Lung (tissue), 12 donors: ENCODE measurements around the gene PLEK. TPM values are rescaled to one million over a fixed set of nuclear protein-coding genes. Genes with fewer than 3 reads are reported as not detected.

Experiments used
- ATAC-seq: fragments of 200-7000 bp; cut with Tn5 transposase; one replicate; pipeline ENCODE4 v1.9.1; 2020; ENCODE audit warnings: moderate number of reproducible peaks; ENCODE audit not compliant: insufficient read depth, low FRiP score
- DNase-seq, 3 donors: peaks; one replicate each; pipeline ENCODE4 v3.0.0-alpha.2; 2013 to 2017
- H3K27ac ChIP-seq, 2 donors: one replicate each; pipeline ENCODE4 v1.5.1; 2013; ENCODE audit warnings: mild to moderate bottlenecking in 2 of 2, moderate library complexity in 2 of 2, control low read depth in 1 of 2, inconsistent platforms in 1 of 2, low read depth in 1 of 2, low read length in 1 of 2
- H3K27me3 ChIP-seq, 3 donors: one replicate each; pipeline ENCODE4 v1.5.1; 2013; ENCODE audit warnings: low read length in 2 of 3; ENCODE audit not compliant: control insufficient read depth in 3 of 3, insufficient read depth in 3 of 3
- H3K36me3 ChIP-seq, 4 donors: one replicate each; pipeline ENCODE4 v1.5.1; 2013; ENCODE audit warnings: low read length in 4 of 4, mild to moderate bottlenecking in 1 of 4, moderate library complexity in 1 of 4; ENCODE audit not compliant: control insufficient read depth in 4 of 4, insufficient read depth in 4 of 4
- H3K4me1 ChIP-seq, 5 donors: one replicate each; pipeline ENCODE4 v1.5.1; 2013; ENCODE audit warnings: low read length in 5 of 5, mild to moderate bottlenecking in 2 of 5, moderate library complexity in 1 of 5; ENCODE audit not compliant: control insufficient read depth in 5 of 5, insufficient read depth in 5 of 5
- H3K4me3 ChIP-seq: one replicate; pipeline ENCODE4 v1.5.1; 2013; ENCODE audit warnings: mild to moderate bottlenecking, control low read depth, moderate library complexity
- H3K9ac ChIP-seq, 2 donors: one replicate each; pipeline ENCODE4 v1.5.1; 2013; ENCODE audit warnings: low read length in 2 of 2, control low read depth in 1 of 2; ENCODE audit not compliant: insufficient read depth in 1 of 2
- H3K9me3 ChIP-seq, 4 donors: one replicate each; pipeline ENCODE4 v1.5.1; 2013; ENCODE audit warnings: low read length in 3 of 4, mild to moderate bottlenecking in 1 of 4, moderate library complexity in 1 of 4; ENCODE audit not compliant: control insufficient read depth in 4 of 4, insufficient read depth in 3 of 4
- WGBS, 2 donors: extraction: QIAGEN DNeasy Blood & Tissue Kit; methylation state at CpG; one replicate each; pipeline ENCODE4 v1.1.7; 2013; 5-methylcytosine and 5-hydroxymethylcytosine counted together
- polyA plus RNA-seq, 2 donors: library from polyadenylated mRNA; stranded (reverse); fragments of 200-250 nt; gene quantifications; one replicate each; pipeline ENCODE4 v1.2.1, GENCODE V29; 2013
- total RNA-seq, 2 donors: library from RNA; depleted of rRNA in 1 of 2; stranded (reverse); fragments of >200 nt in 1 of 2; gene quantifications; one replicate each; pipeline ENCODE4 v1.2.1, GENCODE V29; 2014 to 2021
- TF ChIP-seq, protein P1 (sequence below): IDR thresholded peaks from 2 replicates; pipeline ENCODE4 v1.5.1; 2012; ENCODE audit warnings: mild to moderate bottlenecking; ENCODE audit errors: control extremely low read depth, extremely low read depth
- donor health status: control.
- donor health status: control.
- donor health status: Bipolar disorder and iron deficiency.
- donor health status: healthy.
- donor health status: DM: yes; HTN: yes; CAD: no.

The PLEK gene
- total and polyA plus RNA-seq, 4 donors: 8.2 to 181 (median 27.4) TPM

DNA sequence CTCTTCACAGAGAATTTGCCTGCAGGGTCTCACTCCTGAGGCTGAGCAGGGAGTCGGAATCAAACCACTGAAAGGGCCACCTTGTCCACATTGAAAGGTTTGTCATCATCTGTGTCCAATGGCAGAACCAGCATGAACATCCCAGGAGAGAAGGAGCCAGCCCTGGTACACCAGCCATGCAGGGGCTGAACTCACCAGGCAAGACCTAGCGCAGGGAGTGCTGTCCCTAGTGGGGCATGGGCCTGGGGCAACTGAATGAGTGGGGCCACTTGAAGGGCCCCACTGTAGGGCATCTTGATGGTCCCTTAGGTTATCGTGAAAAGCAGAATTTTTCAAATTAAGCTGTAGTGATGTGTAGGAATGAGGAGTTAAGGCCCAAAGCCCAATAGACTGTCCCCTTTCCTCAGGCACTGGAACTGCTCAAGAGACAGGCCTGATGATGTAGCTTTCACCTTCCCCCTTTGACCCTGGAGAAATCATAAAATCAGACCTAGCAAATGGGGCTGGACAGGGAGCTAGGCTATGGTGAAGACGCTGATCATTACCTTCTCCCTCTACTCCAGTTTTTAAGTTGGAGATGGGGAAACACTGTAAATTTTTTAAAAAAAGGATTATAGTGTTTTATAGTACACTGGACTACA is 8.4 kb upstream of the PLEK start:
- peaks cover 0 to 2% (median 0%) of the 10 kb centered on the region in 5 donors for H3K4me1 ChIP-seq
- no peak overlapping the region for H3K9ac ChIP-seq
- no peak overlapping the region for H3K27ac ChIP-seq
- H3K9me3 ChIP-seq: no peaks in the 10 kb centered on the region
- DNase-seq (no peak), ATAC-seq (no peak)
- H3K4me3 ChIP-seq: no peak overlapping the region
- no peaks in the 10 kb centered on the region for H3K36me3 ChIP-seq
- TF ChIP-seq, protein P1, sequence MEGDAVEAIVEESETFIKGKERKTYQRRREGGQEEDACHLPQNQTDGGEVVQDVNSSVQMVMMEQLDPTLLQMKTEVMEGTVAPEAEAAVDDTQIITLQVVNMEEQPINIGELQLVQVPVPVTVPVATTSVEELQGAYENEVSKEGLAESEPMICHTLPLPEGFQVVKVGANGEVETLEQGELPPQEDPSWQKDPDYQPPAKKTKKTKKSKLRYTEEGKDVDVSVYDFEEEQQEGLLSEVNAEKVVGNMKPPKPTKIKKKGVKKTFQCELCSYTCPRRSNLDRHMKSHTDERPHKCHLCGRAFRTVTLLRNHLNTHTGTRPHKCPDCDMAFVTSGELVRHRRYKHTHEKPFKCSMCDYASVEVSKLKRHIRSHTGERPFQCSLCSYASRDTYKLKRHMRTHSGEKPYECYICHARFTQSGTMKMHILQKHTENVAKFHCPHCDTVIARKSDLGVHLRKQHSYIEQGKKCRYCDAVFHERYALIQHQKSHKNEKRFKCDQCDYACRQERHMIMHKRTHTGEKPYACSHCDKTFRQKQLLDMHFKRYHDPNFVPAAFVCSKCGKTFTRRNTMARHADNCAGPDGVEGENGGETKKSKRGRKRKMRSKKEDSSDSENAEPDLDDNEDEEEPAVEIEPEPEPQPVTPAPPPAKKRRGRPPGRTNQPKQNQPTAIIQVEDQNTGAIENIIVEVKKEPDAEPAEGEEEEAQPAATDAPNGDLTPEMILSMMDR: no peak
- WGBS, 2 donors: 94 to 96% methylated on average over 4 of the region's 4 CpGs
- H3K27me3 ChIP-seq: no peaks in the 10 kb centered on the region

DNA sequence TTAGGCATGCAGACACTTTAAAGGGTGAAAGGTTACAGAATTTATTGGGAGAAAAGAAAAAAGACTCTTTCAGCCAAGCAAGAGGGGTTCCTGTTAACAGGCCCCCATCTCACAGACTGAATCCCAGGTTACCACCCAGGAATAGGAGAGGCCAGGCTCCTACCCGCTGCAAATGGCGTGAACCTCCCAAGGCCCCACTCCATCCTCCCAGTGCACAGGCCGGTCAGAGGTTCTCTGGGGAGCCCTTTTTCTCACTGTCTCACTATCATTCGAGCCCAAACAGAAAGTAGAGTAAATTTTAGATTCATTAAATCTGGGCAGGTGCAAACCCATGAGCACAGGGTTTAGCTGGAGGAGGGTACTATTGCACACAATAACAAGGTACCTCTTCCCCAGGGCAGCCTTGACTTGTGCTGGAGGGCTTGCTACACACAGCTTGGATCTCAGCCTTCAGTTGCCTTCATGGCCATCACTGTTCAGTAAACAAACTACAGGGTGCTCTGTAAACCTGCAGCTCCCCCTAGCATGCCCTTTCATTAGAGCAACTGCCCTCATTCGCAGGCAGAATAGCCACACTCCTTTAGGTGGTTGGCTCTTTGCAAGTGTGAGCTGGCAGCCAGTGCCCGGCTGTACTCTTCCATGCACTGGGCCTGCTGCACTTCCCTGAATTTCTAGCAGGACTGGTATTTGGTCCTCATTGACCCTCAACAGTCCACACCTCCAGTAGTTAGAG is 7.3 kb upstream of the PLEK start:
- no peaks in the 10 kb centered on the region for H3K9me3 ChIP-seq
- TF ChIP-seq, protein P1: peak; percentile 38
- no peaks in the 10 kb centered on the region for H3K36me3 ChIP-seq
- H3K27ac ChIP-seq: no peak overlapping the region
- DNase-seq (peak in 2 of 3 donors; percentile 21 to 47), ATAC-seq (peak; percentile 35)
- no peak overlapping the region for H3K9ac ChIP-seq
- no peaks in the 10 kb centered on the region for H3K27me3 ChIP-seq
- WGBS, 2 donors: 70 to 71% methylated on average over 6 of the region's 6 CpGs
- no peak overlapping the region for H3K4me3 ChIP-seq
- H3K4me1 ChIP-seq: peaks cover 0 to 2% (median 0%) of the 10 kb centered on the region in 5 donors

DNA sequence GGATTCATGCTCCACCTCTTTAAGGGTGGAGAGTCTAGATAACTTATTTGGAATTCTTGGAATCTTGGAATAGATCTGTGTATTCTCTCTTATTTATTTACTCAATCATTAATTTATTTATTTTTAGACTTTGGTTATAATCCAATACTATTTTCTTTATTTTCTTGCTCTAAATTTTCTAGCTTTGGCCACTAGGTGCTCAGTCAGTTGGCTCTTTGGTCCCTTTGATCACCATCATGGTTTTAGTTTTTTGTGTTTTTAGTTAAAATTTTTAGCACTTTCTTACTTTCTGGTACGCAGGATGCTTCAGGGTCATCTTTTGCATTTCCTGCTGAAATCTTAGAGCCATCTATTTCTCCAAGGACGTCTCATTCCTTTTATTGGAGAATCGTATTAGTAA is 5.2 kb upstream of the PLEK start:
- DNase-seq (no peak), ATAC-seq (no peak)
- no peak overlapping the region for H3K4me3 ChIP-seq
- WGBS, 2 donors: 88 to 91% methylated on average over 3 of the region's 3 CpGs
- H3K27ac ChIP-seq: no peak overlapping the region
- H3K9me3 ChIP-seq: no peaks in the 10 kb centered on the region
- H3K9ac ChIP-seq: no peak overlapping the region
- TF ChIP-seq, protein P1: no peak
- H3K27me3 ChIP-seq: no peaks in the 10 kb centered on the region
- no peaks in the 10 kb centered on the region for H3K36me3 ChIP-seq
- peaks cover 0 to 2% (median 0%) of the 10 kb centered on the region in 5 donors for H3K4me1 ChIP-seq
